GM12878 (cell line): ENCODE data around the gene TTC31. TPM values are rescaled to one million over a fixed set of nuclear protein-coding genes. Genes with fewer than 3 reads are reported as not detected.
"Not testable (repeated sequence)": the region's sequence is repeated elsewhere in the genome, so short reads cannot be mapped to it uniquely, and the experiment has no call there.

Experiments
- ATAC-seq: fragments of 200-7000 bp; cut with Tn5 transposase; 3 replicates; pipeline ENCODE4 v1.9.1; 2020; ENCODE audit warnings: mild to moderate bottlenecking, moderate library complexity
- BruUV-seq: library from RNA; stranded (reverse); fragments of 400-500 nt; replicated peaks from 2 replicates; lab custom pipeline; 2021; lab: Mats Ljungman, UMichigan
- CTCF ChIA-PET: fragments of 300-600 bp; sonication (Branson Sonifier 250); formaldehyde crosslinking; extraction: SDS; loops from one replicate; lab custom pipeline; 2021; ENCODE audit warnings: inconsistent platforms; lab: Yijun Ruan, JAX
- POLR2A ChIA-PET: fragments of 350-600 bp; formaldehyde crosslinking; extraction: SDS; loops from one replicate; lab custom pipeline; 2021; ENCODE audit warnings: inconsistent platforms; lab: Charles Lee
- RAD21 ChIA-PET: fragments of 300-600 bp; sonication (Branson Sonifier 250); formaldehyde crosslinking; loops from one replicate; lab custom pipeline; 2023; ENCODE audit warnings: antibody characterized with exemption; ENCODE audit not compliant: unreplicated experiment; lab: Charles Lee
- SMC1A ChIA-PET: fragments of 300-600 bp; sonication (Branson Sonifier 250); formaldehyde crosslinking; loops from one replicate; lab custom pipeline; 2023; ENCODE audit not compliant: unreplicated experiment, uncharacterized antibody; lab: Charles Lee
- DNase-seq: peaks from one replicate; pipeline ENCODE4 v3.0.0-alpha.2; 2011; ENCODE audit warnings: low read depth, low spot score
- FAIRE-seq: peaks from 3 replicates; lab custom pipeline; 2011; peaks lifted over from hg19 to GRCh38; lab: Jason Lieb, UNC
- H2AFZ ChIP-seq: 2 replicates; pipeline ENCODE4 v1.6.0; 2011; ENCODE audit warnings: low read depth, low read length, control low read depth; ENCODE audit not compliant: control insufficient read depth
- H3K27ac ChIP-seq: 2 replicates; pipeline ENCODE4 v1.5.1; 2011; ENCODE audit warnings: control low read depth; ENCODE audit not compliant: control insufficient read depth, insufficient read depth
- H3K27me3 ChIP-seq, 2 experiments: replicated peaks in 1 of 2; 2 replicates each; pipeline versions ENCODE4 v1.6.0 to v1.6.1; 2011; ENCODE audit warnings: low read length in 1 of 2; ENCODE audit not compliant: control insufficient read depth in 2 of 2, insufficient read depth in 2 of 2
- H3K36me3 ChIP-seq, 2 experiments: 2 replicates each; pipeline ENCODE4 v1.5.1; 2011; ENCODE audit warnings: low read length in 1 of 2; ENCODE audit not compliant: control insufficient read depth in 2 of 2, insufficient read depth in 2 of 2
- H3K4me1 ChIP-seq: 2 replicates; pipeline ENCODE4 v1.6.1; 2011; ENCODE audit warnings: mild to moderate bottlenecking, low read length, moderate library complexity, mixed read lengths; ENCODE audit not compliant: control insufficient read depth, insufficient read depth
- H3K4me2 ChIP-seq: 2 replicates; pipeline ENCODE4 v1.6.0; 2011; ENCODE audit warnings: control low read depth; ENCODE audit not compliant: control insufficient read depth, insufficient read depth
- H3K4me3 ChIP-seq: fragments of 200-600 bp; sonication (generic); 2 replicates; pipeline ENCODE4 v1.5.1; 2016
- H3K79me2 ChIP-seq: 2 replicates; pipeline ENCODE4 v1.6.0; 2011; ENCODE audit warnings: low read length; ENCODE audit not compliant: control insufficient read depth, insufficient read depth
- H3K9ac ChIP-seq: 2 replicates; pipeline ENCODE4 v1.8.0; 2011; ENCODE audit warnings: low read length, control low read depth, mixed read lengths; ENCODE audit not compliant: control insufficient read depth, insufficient read depth
- H3K9me3 ChIP-seq: replicated peaks from 3 replicates; pipeline ENCODE4 v1.5.1; 2011; ENCODE audit warnings: mild to moderate bottlenecking, low read length; ENCODE audit not compliant: control insufficient read depth, insufficient read depth
- H4K20me1 ChIP-seq: 2 replicates; pipeline ENCODE4 v1.6.0; 2011; ENCODE audit not compliant: control insufficient read depth, insufficient read depth
- BCL3 ChIP-seq: IDR thresholded peaks from 2 replicates; pipeline ENCODE4 v1.6.1; 2011; ENCODE audit warnings: borderline replicate concordance, low read depth, mild to moderate bottlenecking, moderate library complexity, low read length; ENCODE audit not compliant: insufficient read depth, poor library complexity, severe bottlenecking
- MTA3 ChIP-seq: IDR thresholded peaks from 2 replicates; pipeline ENCODE4 v1.6.1; 2012; ENCODE audit warnings: low read length, inconsistent platforms, borderline replicate concordance
- POLR2A ChIP-seq: IDR thresholded peaks from 2 replicates; pipeline ENCODE4 v1.6.1; 2011; ENCODE audit warnings: low read depth, mild to moderate bottlenecking, low read length
- POLR2AphosphoS2 ChIP-seq: IDR thresholded peaks from 2 replicates; pipeline ENCODE4 v1.6.1; 2011; ENCODE audit warnings: low read depth, mild to moderate bottlenecking, low read length, improper control_type of control experiment, moderate library complexity
- SMAD5 ChIP-seq: IDR thresholded peaks from 2 replicates; pipeline ENCODE4 v1.6.1; 2016; ENCODE audit warnings: antibody characterized with exemption, low read depth
- WGBS: methylation state at CpG from one replicate; pipeline ENCODE4 v1.1.6; 2016; ENCODE audit warnings: low lambda C conversion rate; ENCODE audit not compliant: insufficient replicate concordance, insufficient coverage; ENCODE audit errors: missing lambda C conversion rate; 5-methylcytosine and 5-hydroxymethylcytosine counted together
- in situ Hi-C: fragments of 300-500 bp; cut with MboI; formaldehyde crosslinking; loops from 9 replicates; pipeline ENCODE4 v1.14.3; 2018; ENCODE audit warnings: mixed read lengths
- intact Hi-C: fragments of 100-400 bp; cut with micrococcal nuclease; formaldehyde crosslinking; loops from one replicate; pipeline ENCODE4 v1.14.2; 2022; ENCODE audit not compliant: unreplicated experiment
- polyA plus RNA-seq, 11 experiments: library from polyadenylated mRNA; depleted of rRNA in 4 of 11; unstranded in 6 of 11; stranded (reverse) in 5 of 11; fragments of >200 nt; fragmentation: Nextera tagmentation in 4 of 11; fragmentation: Illumina TruSeq in 1 of 11; extraction: Ambion mirVana in 4 of 11; extraction: Trizol in 1 of 11; gene quantifications; 1 replicate in 1 of 11; 2 replicates in 10 of 11; pipeline versions ENCODE4 v1.2.1 to v1.2.3, GENCODE V29; 2011 to 2016; ENCODE audit warnings: inconsistent platforms in 2 of 11, missing spikeins in 2 of 11, low read depth in 1 of 11
- total RNA-seq, 4 experiments: library from RNA; depleted of rRNA in 3 of 4; stranded (reverse); fragments of >200 nt in 3 of 4; fragmentation: Illumina TruSeq in 1 of 4; extraction: Trizol in 1 of 4; gene quantifications; 2 replicates each; pipeline versions ENCODE4 v1.2.1 to v1.2.3, GENCODE V29; 2013 to 2021

TTC31 gene
- total and polyA plus RNA-seq, 10 of the 15 experiments (the other 5 are each of a cell fraction or from before 2014, with no cell fraction given), result 6.5 to 34.9 (median 25.9) TPM

GRCh38 chr2:74459503-74460118 is 23.3 kb upstream of the TTC31 start:
- 58% methylated on average over 13 of the region's 13 CpGs for WGBS
- ATAC-seq, FAIRE-seq, H3K36me3 ChIP-seq, H3K27me3 ChIP-seq, H3K27ac ChIP-seq, in situ Hi-C loops, H2AFZ ChIP-seq, H4K20me1 ChIP-seq: not testable (repeated sequence)
- RAD21 ChIA-PET, result interaction anchor here (1.2 to 1.8 kb wide), 4 partner anchors 13 to 68 kb away, joined by 4 to 11 read pairs (median 8); partner anchors contain the start of genes C2orf81, MRPL53, PCGF1 and WDR54
- CTCF ChIA-PET, result interaction anchor here (1.4 to 6.7 kb wide), 5 partner anchors 15 to 128 kb away, joined by 10 to 54 read pairs (median 10); partner anchors contain the start of genes AUP1, CCDC142, HTRA2 and TTC31
- peak overlapping the region; percentile 87 for H3K4me2 ChIP-seq
- peak; percentile 68 for TF ChIP-seq POLR2A
- TF ChIP-seq SMAD5, result 0 out of 2 replicates have a peak, but pooled peaks have one; percentile 14
- peak; percentile 27; the same call in 1 of the 2 replicates for TF ChIP-seq MTA3
- 0 out of 2 replicates have a peak, but pooled peaks have one; percentile 33 for TF ChIP-seq POLR2AphosphoS2
- peak; percentile 11 for TF ChIP-seq BCL3
- TF ChIP-seq, all 136 proteins: peak for 5; not testable (repeated sequence) for 131
- BruUV-seq, H3K9me3 ChIP-seq, DNase-seq, intact Hi-C loops, H3K9ac ChIP-seq: not testable (repeated sequence)
- ChIA-PET POLR2A (interaction anchor here (2.0 to 5.8 kb wide), 3 partner anchors 12 to 22 kb away, joined by 14 to 44 read pairs (median 29); partner anchors contain the start of genes CCDC142, MRPL53, RTKN and TTC31), SMC1A (interaction anchor here (1.3 to 5.5 kb wide), 5 partner anchors 21 to 119 kb away, joined by 3 to 24 read pairs (median 8); partner anchors contain the start of genes C2orf81, CCDC142, TTC31 and WDR54)
- Histone ChIP-seq H3K4me1 (peaks cover 19% of the 10 kb centered on the region), H3K79me2 (peaks cover 28% of the 10 kb centered on the region), H3K4me3 (peak overlapping the region; percentile 99)
